Nephron progenitor cell (in vitro differentiated cells): ENCODE data around the gene DIS3L2.

Source experiments
- DNase-seq: peaks from one replicate; pipeline ENCODE4 v3.0.0; 2021
- H3K27ac Mint-ChIP-seq: 2 replicates; pipeline ENCODE4 v1.8.0; 2021; ENCODE audit warnings: mild to moderate bottlenecking, moderate library complexity, mixed read lengths
- H3K27me3 Mint-ChIP-seq: 2 replicates; pipeline ENCODE4 v1.8.0; 2021; ENCODE audit warnings: mild to moderate bottlenecking, low read depth, mixed read lengths; ENCODE audit not compliant: poor library complexity
- H3K36me3 Mint-ChIP-seq: 2 replicates; pipeline ENCODE4 v1.8.0; 2021; ENCODE audit warnings: low read depth, mixed read lengths
- H3K4me1 Mint-ChIP-seq: 2 replicates; pipeline ENCODE4 v1.8.0; 2021; ENCODE audit warnings: mixed read lengths
- H3K4me3 Mint-ChIP-seq: 2 replicates; pipeline ENCODE4 v1.8.0; 2021; ENCODE audit warnings: mild to moderate bottlenecking, moderate library complexity, mixed read lengths
- H3K9me3 Mint-ChIP-seq: 2 replicates; pipeline ENCODE4 v1.8.0; 2021; ENCODE audit warnings: mild to moderate bottlenecking, moderate library complexity, mixed read lengths
- TF ChIP-seq, protein P1 (sequence below): fragments of 200-600 bp; sonication (generic); IDR thresholded peaks from 2 replicates; pipeline ENCODE4 v1.5.0; 2021; ENCODE audit warnings: antibody characterized with exemption

DIS3L2 gene

DNA sequence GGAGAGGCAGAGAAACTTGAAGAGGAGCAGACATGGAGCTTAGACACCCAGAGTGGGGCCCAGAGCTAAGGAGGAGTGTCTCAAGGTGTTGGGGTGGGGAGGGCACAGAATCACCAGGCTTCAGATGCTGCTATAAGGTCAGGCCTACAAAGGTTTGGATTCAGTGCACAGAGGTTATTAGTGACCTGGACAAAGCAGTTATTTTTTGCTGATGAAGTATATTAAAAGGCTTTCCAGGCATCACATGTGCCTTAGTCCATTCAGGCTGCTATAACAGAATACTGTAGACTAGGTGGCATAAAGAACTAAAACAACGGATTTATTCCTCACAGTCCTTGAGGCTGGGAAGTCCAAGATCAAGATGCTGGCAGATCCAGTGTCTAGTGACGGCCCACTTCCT, 271.4 kb downstream of the DIS3L2 start:
- no peaks in the 10 kb centered on the region for H3K9me3 Mint-ChIP-seq
- H3K36me3 Mint-ChIP-seq, result no peaks in the 10 kb centered on the region
- TF ChIP-seq, protein P1, sequence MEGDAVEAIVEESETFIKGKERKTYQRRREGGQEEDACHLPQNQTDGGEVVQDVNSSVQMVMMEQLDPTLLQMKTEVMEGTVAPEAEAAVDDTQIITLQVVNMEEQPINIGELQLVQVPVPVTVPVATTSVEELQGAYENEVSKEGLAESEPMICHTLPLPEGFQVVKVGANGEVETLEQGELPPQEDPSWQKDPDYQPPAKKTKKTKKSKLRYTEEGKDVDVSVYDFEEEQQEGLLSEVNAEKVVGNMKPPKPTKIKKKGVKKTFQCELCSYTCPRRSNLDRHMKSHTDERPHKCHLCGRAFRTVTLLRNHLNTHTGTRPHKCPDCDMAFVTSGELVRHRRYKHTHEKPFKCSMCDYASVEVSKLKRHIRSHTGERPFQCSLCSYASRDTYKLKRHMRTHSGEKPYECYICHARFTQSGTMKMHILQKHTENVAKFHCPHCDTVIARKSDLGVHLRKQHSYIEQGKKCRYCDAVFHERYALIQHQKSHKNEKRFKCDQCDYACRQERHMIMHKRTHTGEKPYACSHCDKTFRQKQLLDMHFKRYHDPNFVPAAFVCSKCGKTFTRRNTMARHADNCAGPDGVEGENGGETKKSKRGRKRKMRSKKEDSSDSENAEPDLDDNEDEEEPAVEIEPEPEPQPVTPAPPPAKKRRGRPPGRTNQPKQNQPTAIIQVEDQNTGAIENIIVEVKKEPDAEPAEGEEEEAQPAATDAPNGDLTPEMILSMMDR, result no peak
- H3K4me1 Mint-ChIP-seq, result no peaks in the 10 kb centered on the region
- no peak for DNase-seq
- no peak overlapping the region for H3K4me3 Mint-ChIP-seq
- peak overlapping the region; percentile 44 for H3K27ac Mint-ChIP-seq
- peaks cover 7% of the 10 kb centered on the region for H3K27me3 Mint-ChIP-seq

DNA sequence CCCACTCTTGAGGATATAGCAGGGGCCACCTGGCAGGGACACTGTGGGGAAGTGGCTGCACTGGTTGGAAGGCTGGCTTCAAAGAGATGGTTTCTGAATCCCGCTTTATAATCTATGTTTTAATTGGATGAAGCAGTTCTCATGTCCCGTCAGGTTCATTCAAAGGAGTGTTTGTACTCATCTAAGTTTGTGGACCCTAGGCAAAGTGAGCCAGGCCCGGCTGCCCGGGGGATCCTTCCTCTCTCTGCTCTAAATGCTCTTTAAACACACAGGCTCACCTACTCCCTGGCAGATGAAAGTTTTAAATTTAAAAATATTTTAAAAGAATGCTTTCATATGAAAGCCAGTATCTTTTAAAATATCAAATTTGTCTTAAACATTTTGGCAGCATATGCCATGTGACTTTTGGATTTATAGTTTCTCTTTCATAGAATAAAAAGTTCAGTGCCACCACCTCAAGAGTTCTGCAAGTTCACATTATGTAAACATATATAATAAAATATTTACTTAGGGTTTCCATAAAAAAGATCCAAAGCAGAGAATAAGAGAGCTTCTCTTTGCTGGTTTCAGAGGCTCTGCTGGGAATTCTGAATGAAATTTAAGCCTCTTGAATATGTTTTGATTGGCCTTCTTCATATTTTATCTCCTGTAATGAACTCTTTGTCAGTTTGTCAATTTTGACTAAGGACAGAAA, 273.6 kb downstream of the DIS3L2 start:
- Mint-ChIP-seq H3K27ac (no peak overlapping the region), H3K36me3 (peaks cover 4% of the 10 kb centered on the region), H3K9me3 (no peaks in the 10 kb centered on the region), H3K4me3 (no peak overlapping the region), H3K4me1 (no peaks in the 10 kb centered on the region), H3K27me3 (peaks cover 4% of the 10 kb centered on the region)
- TF ChIP-seq, protein P1, result no peak
- no peak for DNase-seq

DNA sequence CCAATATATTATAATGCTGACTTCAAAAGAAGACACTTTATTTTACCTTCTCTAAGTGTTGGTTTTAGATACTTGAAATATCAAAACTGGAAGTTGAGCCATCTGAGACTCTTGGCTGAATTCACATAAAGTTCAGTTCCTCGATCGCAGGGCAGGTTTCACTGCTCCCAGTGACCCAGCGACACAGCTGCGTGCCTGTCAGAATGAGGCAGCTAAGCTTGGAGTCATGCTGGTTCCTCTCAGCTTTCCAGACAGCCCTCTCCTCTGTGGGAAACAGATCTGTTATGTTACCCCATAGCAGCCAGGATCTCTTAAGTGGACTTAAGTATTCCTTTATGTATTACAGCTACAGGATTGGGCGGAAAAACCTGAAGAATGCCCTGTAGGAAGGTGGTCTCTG, 274.2 kb downstream of the DIS3L2 start:
- peaks cover 2% of the 10 kb centered on the region for H3K27me3 Mint-ChIP-seq
- no peak overlapping the region for H3K4me3 Mint-ChIP-seq
- H3K27ac Mint-ChIP-seq, result peak overlapping the region; percentile 53
- TF ChIP-seq, protein P1, result no peak
- DNase-seq, result no peak
- H3K9me3 Mint-ChIP-seq, result no peaks in the 10 kb centered on the region
- no peaks in the 10 kb centered on the region for H3K4me1 Mint-ChIP-seq
- H3K36me3 Mint-ChIP-seq, result peaks cover 4% of the 10 kb centered on the region

DNA sequence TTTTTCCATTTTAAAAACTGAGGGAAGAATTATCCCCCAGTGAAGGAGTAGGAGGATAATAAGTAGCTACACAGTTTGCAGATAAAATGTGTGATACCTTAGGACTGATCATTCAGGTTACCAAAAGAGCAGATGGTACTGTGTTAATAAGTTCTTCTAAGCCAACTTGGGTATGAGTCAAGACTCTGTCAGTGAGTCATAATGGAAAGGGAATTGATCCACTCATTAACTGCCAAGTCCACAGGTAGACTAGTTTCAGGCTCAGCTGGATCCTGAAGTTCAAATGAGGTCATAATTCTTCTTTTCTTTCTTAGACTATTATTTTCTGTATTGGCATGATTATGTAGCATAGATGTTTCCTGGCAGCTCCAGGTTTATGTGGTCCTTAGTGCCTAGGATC, 274.7 kb downstream of the DIS3L2 start:
- H3K9me3 Mint-ChIP-seq, result no peaks in the 10 kb centered on the region
- TF ChIP-seq, protein P1, result no peak
- no peak overlapping the region for H3K4me3 Mint-ChIP-seq
- no peaks in the 10 kb centered on the region for H3K27me3 Mint-ChIP-seq
- H3K4me1 Mint-ChIP-seq, result no peaks in the 10 kb centered on the region
- peaks cover 4% of the 10 kb centered on the region for H3K36me3 Mint-ChIP-seq
- peak overlapping the region; percentile 53 for H3K27ac Mint-ChIP-seq
- DNase-seq, result no peak

DNA sequence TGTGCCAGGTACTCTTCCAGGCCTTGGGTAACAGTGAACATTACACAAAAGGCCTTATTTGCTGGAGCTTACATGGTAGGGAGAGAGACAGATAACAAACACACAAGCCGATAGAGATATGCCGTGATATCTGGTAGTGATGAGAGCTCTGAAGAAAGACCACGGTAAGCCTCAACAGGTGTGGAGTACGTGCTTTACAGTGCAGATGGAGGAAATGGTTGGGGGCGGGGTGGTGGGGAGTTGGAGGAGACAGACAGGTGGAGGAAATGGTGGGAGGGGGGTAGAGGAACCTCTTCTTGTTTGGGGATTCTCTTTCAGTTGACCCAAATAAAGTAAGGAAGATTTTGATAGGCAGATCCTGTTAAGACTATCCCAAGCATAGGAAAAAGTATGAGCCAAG, 276.0 kb downstream of the DIS3L2 start:
- TF ChIP-seq, protein P1, result no peak
- no peak overlapping the region for H3K27ac Mint-ChIP-seq
- no peaks in the 10 kb centered on the region for H3K27me3 Mint-ChIP-seq
- H3K9me3 Mint-ChIP-seq, result no peaks in the 10 kb centered on the region
- no peaks in the 10 kb centered on the region for H3K4me1 Mint-ChIP-seq
- no peak for DNase-seq
- H3K4me3 Mint-ChIP-seq, result no peak overlapping the region
- peaks cover 4% of the 10 kb centered on the region for H3K36me3 Mint-ChIP-seq

DNA sequence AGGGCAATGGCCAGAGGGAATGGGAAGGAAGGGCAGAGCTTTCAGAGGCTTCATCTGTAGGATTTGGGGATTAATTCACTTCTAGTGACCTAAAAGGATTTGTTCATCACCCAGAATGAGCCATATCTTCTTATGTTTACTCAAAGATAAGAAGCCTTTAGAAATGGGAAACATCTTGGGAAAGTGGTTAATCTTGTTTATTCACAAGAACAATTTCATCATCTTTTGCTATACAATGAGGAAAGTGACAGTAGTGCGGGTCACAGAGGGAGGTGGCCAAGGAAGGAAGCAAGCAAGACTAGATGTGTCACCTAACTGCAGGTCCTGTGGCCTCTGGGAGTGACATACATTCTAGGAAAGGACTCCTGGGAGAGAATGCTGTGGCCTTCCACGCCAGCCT, 276.6 kb downstream of the DIS3L2 start:
- Mint-ChIP-seq H3K36me3 (peaks cover 4% of the 10 kb centered on the region), H3K9me3 (no peaks in the 10 kb centered on the region), H3K27ac (no peak overlapping the region), H3K4me3 (no peak overlapping the region), H3K27me3 (no peaks in the 10 kb centered on the region), H3K4me1 (no peaks in the 10 kb centered on the region)
- TF ChIP-seq, protein P1, result no peak
- no peak for DNase-seq
